ENCODE measurements around the gene MAMDC4.
"Not testable (repeated sequence)": the region's sequence is repeated elsewhere in the genome, so short reads cannot be mapped to it uniquely, and the experiment has no call there.

MAMDC4 gene

DNA sequence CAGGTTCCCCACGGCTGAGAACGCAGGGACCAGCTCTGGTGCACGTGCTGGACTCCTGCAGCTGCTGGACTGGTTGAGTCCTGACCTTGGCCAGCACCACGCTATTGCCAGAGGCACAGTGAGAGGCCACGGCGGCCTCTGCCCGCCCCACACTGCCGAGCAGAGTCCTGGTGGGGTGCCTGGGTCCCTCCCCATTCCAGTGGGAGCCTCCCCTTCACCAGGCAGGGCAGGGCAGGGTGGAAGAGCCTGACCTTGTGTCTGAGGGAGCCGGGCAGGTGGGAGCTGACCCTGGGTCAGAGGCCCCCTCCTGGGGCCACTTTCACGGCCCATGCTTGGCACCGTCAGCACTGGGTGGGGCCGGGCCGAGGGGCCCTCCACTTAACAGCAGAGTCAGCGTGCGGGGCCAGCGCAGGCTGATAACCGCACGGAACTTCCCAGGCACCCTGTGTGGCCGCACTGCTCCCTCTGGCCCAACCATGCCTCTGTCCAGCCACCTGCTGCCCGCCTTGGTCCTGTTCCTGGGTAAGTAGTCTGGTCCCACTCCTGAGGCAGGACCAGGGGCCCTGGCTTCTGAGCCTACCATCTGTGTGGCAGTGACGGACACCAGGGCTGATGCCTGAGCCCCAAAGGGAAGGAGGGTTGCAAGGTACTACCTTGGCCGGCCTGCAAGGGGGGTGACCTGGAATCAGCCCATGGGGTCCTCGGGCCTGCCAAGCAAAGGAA lies at the start of gene MAMDC4:
Gene MAMDC4, plus strand, starts transcription at position 406 of the 723 bp plus-strand sequence. Its CDS starts 71 bp downstream, at position 477.
- no peak for DNase-seq

DNA sequence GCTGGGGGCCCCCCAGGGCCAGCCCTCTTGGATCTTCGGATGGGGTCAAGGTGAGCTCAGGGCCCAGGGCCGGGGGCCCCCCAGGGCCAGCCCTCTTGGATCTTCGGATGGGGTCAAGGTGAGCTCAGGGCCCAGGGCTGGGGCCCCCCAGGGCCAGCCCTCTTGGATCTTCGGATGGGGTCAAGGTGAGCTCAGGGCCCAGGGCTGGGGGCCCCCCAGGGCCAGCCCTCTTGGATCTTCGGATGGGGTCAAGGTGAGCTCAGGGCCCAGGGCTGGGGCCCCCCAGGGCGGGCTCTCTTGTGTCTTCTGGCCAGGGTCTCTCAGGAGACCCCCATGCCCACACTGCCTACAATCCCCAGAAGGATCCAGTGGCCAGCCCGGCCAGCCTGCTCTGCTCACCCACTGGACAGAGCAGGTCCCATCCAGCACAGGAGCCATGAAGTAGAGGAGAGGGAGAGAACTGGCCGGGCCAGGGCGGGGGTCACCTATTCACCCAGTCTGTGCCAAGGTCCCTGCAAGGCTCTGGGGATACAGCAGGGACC lies 49.1 kb upstream of the MAMDC4 start:
- DNase-seq, result not testable (repeated sequence)

DNA sequence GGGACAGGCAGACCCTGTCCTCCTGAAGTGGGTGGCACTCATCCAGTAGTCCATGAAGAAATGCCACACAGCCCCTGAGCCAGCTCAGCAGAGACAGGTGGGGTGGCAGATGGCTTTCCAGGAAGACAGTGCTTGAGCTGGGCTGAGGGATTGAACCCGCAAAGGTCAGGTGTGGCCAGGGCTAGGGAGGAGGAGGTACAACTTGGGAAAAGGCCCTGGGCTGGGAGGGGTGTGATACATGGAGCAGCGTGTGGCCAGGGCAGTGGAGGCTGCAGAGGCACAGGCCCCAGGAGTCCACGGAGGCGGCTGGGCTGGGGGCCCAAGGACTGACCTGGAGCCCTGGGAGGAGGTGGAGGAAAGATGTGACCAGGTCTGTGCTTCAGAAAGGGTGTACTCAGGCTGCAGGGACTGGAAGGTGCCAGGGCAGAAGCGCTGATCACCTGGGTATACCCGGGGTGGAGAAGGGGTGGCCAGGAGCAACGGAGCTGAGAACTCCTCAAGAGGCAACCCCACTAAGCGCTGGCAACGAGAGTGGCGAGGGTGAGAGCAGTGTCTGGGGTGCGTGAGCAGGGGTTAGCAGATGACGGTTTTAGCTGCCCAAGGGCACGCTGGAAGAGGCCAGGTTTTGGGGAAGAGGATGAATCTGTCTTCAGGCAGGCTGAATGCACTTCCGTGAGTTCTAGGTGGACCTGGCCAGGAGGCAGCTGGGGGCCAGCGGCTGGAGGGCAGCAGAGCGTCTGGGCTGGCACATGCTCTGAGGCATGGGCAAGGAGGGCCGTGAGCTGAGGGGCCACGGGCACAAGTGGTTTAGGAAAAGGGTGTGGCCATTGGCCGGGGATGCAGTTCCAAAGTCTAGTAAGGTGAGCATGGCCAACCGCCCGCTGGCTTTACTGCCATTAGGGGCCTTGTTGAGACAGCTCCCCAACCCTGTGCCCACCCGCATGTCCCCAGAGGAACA lies 48.3 kb upstream of the MAMDC4 start:
- DNase-seq, result no peak

DNA sequence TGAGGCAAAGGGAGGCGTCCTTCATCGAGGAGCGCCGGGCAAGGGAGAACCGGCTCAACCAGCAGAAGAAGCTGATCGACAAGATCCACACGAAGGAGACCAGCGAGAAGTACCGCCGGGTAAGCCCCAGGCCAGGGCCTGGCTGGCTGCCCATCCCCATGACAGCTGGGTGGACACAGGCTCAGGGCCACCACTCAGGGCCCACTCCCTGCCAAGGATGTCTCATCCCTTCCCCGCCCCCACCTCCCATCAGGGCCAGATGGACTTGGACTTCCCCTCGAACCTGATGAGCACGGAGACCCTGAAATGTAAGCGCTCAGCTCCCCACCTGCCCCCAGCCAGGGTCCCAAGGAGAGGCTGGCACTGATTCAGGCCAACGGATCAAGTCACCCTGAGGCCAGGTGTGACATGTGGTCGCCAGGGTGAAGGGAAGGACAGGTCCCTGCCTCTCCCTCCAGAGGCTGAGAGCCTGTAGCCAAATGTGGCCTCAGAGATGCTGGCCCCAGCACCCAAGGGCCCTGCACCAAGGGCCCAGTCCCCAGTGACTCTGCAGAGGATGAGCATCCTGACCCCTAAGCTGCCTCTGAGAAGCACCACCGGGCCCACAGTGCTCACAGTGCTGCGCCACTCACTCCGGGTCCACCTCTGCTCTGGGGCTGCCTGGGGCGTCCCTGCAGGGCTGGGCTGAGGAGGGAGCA lies 47.5 kb upstream of the MAMDC4 start:
- DNase-seq, result no peak

DNA sequence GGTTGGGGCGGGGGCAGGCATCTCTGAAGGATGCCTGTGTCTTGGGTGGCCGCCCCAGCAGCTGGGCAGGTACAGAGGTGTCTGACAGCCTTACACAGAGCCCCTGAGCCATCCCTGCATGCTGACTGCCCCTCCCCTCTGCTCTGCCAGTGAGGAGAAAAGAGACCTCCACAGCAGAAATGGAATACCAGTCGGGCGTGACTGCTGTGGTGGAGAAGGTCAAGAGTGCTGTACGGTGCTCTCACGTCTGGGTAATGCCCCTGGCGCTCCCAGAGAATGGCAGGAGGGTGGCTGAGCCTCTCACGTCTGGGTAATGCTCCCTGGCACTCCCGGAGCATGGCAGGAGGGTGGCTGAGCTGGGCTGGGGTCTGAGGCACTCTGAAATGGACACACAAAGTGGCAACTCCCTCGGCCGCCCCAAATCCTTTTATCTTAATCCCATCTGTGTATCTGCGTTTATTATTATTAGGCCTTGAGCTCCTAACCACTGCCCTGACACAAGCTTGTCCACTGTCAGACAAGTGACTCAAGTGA lies 46.9 kb upstream of the MAMDC4 start:
- no peak for DNase-seq

DNA sequence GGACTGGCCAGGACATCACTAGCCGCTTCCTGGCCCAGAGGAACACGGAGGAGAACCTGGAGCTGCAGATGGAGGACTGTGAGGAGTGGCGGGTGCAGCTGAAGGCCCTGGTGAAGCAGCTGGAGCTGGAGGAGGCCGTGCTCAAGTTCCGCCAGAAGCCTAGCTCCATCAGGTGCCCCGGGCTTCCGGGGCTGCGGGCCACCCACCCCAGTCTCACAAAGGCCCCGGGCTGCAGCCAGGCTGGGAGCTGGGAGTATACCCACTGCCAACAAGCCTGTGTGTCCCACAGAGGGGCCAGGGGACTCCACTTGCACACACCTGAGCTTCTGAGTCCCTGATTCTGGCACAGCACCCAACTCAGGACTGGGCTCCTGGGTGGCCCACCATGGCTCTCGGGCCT lies 46.1 kb upstream of the MAMDC4 start:
- no peak for DNase-seq

DNA sequence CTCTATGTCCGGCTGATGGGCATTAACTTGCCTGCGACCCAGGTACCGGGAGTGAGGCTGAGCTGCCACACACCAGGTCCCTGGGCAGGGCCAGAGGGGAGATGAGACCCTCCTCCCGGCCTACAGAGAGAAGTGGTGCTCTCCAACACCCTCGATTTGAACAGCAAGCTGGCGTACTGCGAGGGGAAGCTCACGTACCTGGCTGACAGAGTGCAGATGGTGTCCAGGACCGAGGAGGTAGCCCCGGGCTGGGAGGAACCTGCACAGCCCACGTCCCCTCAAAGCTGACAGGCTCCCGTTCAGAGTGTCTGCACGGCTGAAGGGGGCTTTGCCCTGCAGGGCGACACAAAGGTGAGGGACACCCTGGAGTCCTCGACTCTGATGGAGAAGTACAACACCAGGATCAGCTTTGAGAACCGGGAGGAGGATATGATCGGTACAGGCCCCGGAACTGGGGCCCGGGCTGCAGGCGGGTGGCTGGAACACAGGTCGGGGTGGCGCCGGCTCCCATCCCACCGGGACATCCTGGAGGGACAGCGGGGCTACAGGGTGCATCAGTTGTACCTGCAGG lies 45.4 kb upstream of the MAMDC4 start:
- no peak for DNase-seq

DNA sequence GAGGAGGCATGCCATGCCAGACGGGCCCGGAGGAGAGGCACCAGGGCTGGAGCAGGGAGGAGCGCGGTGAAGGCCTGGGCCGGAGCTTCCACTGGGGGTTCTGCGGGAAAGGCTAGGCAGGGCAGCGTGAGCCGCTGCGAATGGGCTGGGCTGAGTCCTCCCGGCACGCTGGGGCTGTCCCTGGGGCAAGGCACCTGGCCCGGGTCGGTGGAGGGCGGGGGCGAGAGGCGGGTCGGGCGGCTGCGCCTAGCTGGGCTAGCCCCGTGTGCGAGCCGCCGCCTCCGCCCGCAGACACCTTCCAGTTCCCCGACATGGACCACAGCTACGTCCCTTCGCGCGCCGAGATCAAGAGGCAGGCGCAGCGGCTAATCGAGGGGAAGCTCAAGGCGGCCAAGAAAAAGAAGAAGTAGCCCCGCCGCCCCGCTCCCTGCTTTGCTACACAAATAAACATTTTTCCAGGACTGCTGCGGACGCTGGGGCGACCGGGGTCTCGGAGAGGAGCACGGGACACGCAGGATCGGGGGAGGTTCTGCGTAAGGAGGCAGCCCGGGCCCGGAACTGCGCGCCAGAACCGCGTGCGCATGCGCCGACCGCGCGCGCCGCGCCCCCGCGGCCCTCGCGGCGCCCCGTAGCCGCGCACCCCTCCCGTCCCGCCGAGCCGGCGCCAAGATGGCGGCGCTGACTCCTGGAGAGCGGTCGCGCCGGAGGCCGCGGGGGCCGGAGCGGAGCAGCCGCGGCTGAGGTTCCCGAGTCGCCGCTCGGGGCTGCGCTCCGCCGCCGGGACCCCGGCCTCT lies 44.7 kb upstream of the MAMDC4 start, which contains the start of gene RABL6:
Gene RABL6, plus strand, starts transcription at position 668 of the 794 bp plus-strand sequence. CDS start 249 bp downstream, outside the sequence.
- no peak for DNase-seq

DNA sequence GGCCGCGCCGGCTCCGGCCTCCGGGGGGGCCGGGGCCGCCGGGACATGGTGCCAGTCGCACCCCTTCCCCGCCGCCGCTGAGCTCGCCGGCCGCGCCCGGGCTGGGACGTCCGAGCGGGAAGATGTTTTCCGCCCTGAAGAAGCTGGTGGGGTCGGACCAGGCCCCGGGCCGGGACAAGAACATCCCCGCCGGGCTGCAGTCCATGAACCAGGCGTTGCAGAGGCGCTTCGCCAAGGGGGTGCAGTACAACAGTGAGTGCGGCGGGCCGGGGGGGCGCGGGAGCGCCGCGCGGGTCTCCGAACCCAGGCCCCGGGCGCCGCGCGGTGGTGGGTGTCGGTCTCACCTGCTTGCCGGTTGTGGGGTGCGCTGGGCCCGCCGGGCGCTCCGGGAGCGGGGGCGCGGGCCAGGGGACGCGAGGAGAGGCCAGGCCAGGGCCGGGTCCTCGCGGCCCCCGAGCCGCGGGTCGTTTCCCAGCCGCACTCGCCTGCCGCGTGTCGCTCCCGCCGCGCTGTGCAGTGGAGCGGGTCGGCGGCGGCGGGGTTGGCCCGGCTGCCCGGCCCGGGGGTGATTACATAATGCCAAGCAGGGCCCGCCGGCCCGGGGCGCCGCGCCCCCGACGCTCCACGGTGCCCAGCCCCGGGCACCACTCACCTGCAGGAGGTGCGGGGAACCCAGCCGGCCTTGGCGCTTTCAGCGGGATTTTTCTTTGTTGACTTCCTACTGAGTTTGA lies 43.9 kb upstream of the MAMDC4 start:
- no peak for DNase-seq

DNA sequence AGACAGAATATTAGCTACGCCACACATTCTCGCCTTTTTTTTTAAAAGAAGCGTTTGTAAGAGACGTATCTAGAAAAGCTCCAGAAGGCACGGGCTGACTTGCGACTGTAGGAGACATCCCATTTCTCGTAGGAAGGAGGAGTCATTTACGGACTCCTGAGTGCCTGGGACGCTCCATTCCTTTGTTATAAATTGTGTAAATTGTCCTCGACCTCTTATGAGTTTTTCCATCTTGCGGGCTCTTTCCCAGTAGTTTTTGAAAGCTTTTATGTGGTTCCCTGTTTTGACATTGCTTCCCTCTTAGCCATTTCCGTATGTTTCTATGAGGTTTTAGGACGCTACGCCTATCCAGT lies 43.4 kb upstream of the MAMDC4 start:
- no peak for DNase-seq

DNA sequence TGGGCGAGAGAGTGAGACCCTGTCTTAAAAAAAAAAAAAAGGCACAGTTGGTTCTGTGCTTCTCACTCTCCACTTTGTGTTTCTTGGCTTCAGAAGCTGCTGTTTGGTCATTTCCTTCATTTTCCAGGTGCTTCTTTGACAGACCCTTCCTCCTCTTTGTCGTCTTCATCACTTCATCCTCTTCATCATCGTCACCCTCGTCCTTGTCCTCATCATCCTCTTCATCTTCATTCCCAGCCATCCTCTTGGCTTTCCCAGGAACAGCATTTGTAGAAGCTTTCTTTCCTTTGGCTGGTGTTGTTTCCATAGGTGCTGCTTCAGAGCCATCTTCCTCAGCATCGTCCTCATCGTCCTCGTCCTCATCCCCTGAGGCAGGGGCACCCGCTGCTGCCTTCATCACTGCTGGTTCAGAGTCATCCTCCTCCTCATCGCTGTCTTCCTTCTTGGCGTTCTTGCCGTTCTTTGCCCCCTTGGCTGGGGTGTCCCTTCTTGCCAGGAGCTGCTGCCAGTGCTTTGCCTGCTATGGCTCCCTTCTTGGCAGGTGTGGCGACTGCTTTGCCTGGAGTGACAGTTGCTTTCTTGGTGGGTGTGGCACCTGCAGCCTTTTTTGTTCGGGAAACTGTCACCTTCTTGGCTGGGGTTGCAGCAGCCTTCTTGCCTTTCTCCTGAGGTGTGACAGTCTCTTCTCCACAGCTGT lies 37.3 kb upstream of the MAMDC4 start:
- DNase-seq, result no peak

DNA sequence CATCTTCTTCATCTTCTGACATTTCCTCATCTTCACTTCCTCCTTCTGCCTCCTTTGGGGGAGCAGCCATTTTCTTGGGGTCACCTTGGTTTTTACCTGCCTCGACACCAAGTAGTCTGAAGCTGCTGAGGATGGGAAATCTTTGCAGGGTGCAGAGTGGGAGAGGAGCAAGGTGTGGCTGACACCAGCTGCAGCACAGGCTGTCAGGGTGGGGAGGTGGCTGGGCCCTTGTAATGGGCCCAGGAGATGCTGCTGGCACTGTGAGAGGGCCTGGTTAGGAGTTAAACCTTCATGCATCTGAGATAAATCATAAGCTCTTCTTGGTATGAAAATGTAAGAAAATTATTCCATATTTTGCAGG lies 36.7 kb upstream of the MAMDC4 start:
- DNase-seq, result no peak

DNA sequence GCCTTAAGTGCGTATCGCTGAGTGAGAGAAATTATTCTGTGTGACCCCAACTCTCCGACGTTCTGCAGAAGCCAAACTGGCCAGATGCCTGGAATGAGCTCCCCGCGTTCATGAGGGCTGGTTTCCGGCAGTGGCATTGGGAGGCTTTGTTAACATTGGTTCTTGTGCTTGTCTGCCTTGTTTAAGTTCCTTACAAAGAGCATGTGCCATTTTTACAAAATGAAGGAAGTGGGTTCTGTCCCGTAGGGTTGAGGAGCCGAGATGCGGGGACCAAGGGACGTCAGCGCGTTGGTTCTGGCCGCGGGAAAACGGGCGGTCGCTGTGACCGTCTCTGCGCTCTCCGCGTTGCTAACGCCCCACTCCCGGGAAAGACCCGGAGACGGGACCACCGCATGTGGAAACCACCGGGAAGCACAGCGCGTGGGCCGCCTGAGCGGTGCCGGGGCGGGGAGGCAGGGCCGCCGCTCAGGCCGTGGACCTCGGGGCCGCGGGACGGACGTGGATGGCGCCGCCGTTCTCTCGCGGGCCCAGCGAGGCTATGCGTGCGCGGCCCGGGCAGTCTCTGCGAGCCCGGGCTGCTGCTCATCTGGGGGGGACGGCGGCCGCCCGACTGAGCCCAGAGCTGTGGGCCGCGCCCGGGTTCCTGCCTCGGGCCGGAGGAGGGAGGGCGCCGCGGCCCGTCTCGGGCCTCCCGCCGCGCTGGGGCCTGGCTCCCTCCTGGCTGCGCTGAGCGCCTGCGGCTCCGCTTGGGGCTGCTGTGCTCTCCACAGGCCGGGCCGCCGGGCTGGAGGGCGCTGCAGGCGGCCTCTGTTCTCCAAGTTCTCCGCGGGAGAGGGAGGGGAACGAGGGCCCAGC lies 30.9 kb upstream of the MAMDC4 start:
- DNase-seq, result no peak

DNA sequence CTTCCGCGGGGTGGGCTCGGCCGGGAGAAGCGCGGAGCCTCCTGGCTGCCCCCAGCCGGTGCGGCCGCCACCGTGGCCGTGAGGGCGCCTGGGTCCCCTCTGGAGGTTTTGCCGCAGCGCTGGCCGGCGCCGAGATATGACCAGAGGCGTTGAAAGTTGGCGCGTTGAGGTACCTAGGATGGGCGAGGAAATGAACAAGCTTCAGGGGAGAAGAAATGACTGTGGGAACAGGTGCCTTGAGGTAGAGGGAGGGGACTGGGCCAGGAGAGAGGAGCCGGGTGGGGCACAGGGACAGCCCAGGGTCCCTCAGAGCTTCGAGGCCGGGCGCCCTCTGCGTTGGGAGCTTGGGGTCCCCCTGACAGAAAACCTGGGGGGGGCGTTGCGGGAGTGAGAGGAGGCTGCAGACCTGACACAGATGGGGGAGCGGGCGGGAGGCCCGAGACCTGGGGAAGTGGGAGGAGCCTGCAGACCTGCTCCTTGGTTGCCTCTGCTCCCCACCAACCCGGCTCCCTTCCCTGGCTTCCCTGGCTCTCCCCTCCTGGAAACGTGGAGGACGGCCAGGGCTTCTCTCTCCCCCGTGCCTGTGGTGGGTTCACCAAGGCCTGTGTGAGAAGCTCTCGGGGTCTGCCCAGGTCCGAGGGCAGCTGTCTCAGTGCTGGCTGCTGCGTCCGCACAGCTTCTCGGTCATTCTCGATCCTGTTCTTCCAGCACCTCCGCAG lies 30.2 kb upstream of the MAMDC4 start:
- DNase-seq, result no peak

DNA sequence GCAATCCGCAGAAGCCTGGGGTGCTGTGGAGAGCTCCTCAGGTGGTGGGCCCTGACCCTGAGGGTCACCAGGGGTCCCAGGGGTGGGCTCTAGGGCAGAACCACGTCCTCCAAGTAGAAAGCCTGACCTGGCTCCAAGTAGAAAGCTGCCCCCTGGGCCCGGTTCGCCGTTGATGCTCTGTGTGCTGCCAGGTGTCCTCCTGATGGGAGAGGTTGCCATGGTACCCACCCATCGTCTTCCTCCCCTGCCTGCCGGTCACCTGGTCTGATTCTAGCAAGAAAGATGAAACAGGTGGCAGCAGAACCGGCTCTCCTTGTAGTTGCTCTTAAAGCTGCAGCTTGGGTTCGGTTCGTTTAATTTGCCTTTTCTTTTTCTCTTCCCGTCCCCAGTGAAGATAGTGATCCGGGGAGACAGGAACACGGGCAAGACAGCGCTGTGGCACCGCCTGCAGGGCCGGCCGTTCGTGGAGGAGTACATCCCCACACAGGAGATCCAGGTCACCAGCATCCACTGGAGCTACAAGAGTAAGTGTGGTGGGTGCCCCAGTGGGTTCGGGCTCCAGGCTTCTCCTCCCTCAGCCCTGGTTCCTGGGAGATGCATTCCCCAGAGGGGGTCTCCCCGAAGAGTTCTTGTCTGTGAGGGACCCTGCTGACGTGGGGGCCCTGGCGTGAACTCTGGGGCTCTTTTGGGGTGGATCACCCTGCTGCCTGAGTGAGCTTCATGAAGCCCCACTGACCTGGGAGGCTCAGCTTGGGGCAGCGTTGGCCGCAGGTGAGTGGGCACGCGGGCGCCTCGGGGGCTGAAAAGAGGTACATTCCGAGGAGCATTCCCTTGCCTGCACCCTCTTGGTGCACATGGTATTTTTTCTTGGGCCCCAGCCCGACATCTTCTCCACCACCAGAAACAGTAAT lies 28.8 kb upstream of the MAMDC4 start:
- no peak for DNase-seq

DNA sequence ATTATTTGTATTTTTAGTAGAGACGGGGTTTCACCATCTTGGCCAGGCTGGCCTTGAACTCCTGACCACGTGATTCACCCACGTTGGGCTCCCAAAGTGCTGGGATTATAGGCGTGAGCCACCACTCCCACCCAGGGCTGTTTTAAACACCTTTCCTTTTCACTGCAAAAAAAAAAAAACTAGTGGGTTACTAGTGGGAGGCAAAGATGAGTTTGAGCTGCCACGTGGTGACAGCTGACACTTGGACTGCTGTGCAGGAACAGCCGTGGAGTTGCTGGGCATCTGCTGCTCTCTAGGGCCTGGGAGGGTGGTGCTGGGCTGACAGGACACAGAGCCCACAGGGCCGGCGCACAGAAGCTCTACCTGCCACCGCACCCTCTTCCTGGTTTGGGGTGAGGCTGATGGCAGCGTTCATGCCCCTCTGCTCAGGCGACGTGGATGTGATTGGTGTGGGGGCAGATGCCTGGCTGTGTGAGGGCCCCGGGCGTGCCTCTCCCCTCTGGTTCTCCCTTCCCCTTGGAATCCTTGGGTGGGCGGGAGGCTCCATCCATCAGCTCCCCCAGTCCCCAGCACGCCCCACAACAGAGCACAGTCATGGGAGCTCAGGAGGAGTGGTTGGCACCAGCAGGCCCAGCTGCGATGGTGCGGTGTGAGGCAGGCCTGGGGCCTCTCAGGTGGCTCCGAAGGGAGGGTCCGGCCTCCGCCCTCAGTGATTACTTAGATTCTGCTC lies 27.5 kb upstream of the MAMDC4 start:
- DNase-seq, result no peak
